ENCODE data around the gene SUN1.

The SUN1 gene

GRCh38 chr7:903921-904755, 71.9 kb downstream of the SUN1 start:
- no peak for DNase-seq (ENCODE audit: low read depth in 2 of 2, low spot score in 1 of 2)

GRCh38 chr7:904847-905246, 72.6 kb downstream of the SUN1 start:
- DNase-seq (ENCODE audit: low read depth in 2 of 2, low spot score in 1 of 2) = no peak

- DNase-seq (ENCODE audit: low read depth in 2 of 2, low spot score in 1 of 2) = no peak
Observed at GRCh38 chr7:906776-907157, 74.5 kb downstream of the SUN1 start.

GRCh38 chr7:907158-907980, 75.1 kb downstream of the SUN1 start:
- DNase-seq (ENCODE audit: low read depth in 2 of 2, low spot score in 1 of 2) = no peak

- no peak for DNase-seq (ENCODE audit: low read depth in 2 of 2, low spot score in 1 of 2)
Observed at GRCh38 chr7:908159-908581, 75.9 kb downstream of the SUN1 start.

- peak in 1 of 2 donors; percentile 42 for DNase-seq (ENCODE audit: low read depth in 2 of 2, low spot score in 1 of 2)
Observed at GRCh38 chr7:908591-909357, 76.5 kb downstream of the SUN1 start.

GRCh38 chr7:909358-910329, 77.4 kb downstream of the SUN1 start:
- no peak for DNase-seq (ENCODE audit: low read depth in 2 of 2, low spot score in 1 of 2)

GRCh38 chr7:910441-910861, 78.2 kb downstream of the SUN1 start:
- DNase-seq (ENCODE audit: low read depth in 2 of 2, low spot score in 1 of 2) = no peak

- DNase-seq (ENCODE audit: low read depth in 2 of 2, low spot score in 1 of 2) = no peak
Observed at GRCh38 chr7:910931-911431, 78.7 kb downstream of the SUN1 start.

- DNase-seq (ENCODE audit: low read depth in 2 of 2, low spot score in 1 of 2) = no peak
Observed at GRCh38 chr7:911791-912480, 79.7 kb downstream of the SUN1 start.

GRCh38 chr7:913736-914520, 81.7 kb downstream of the SUN1 start:
- DNase-seq (ENCODE audit: low read depth in 2 of 2, low spot score in 1 of 2) = no peak

GRCh38 chr7:914521-915194, 82.4 kb downstream of the SUN1 start:
- DNase-seq (ENCODE audit: low read depth in 2 of 2, low spot score in 1 of 2) = no peak

- DNase-seq (ENCODE audit: low read depth in 2 of 2, low spot score in 1 of 2) = no peak
Observed at GRCh38 chr7:915291-916218, 83.3 kb downstream of the SUN1 start.

- no peak for DNase-seq (ENCODE audit: low read depth in 2 of 2, low spot score in 1 of 2)
Observed at GRCh38 chr7:916291-916941, 84.1 kb downstream of the SUN1 start.

GRCh38 chr7:917255-918117, 85.2 kb downstream of the SUN1 start:
- DNase-seq (ENCODE audit: low read depth in 2 of 2, low spot score in 1 of 2) = no peak

GRCh38 chr7:918118-918425, 85.8 kb downstream of the SUN1 start:
- no peak for DNase-seq (ENCODE audit: low read depth in 2 of 2, low spot score in 1 of 2)

All from stimulated activated CD8-positive, alpha-beta memory T cell treated with anti-CD3 and anti-CD28 coated beads, Interleukin-4, amount 100 ng/mL, for 1 hour (primary cell).